GM18867 (cell line): ENCODE data around the gene FNDC3B.

Experiments used
- ATAC-seq: cut with Tn5 transposase; IDR thresholded peaks from one replicate; pipeline ENCODE4 v1.9.1; 2021; ENCODE audit warnings: mild to moderate bottlenecking, moderate library complexity; ENCODE audit not compliant: unreplicated experiment

FNDC3B gene

DNA sequence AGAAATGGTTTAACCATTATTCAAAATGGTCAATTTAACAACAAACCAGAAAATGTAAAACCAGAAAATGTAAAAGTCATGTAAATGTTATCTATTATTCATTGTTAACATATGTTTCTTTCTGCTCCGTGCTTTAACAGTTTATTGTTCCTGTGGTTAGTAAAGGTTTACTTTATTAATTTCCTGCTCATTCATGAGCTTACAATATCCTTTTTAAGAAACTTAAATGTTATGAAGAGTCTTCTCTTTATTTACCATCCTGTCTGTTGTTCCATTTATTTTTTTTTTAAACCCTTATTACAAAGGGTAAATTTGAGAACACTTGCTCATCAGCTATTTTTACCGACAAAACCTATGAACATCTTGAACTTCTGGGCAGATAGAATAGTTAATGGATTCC is 260.8 kb downstream of the FNDC3B start:
- no peak for ATAC-seq

DNA sequence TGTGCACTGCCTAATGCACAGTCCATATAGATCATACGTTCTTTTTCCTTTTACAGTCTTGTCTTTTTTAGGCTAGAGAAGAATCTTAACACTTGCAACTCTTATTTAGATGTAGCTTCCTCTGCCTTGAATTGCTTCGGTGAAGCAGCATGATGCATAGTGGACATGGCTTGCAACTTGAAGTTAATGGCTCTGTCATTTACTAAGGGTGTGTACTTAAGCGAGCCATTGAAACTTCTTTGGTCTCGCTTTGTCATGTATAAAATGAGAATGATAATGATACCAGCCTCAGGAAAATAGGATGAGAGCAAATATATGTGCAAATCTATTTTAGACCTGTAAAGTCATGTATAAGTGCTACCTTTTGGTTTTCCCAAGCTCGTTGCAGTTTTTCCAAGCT is 261.5 kb downstream of the FNDC3B start:
- ATAC-seq = no peak

DNA sequence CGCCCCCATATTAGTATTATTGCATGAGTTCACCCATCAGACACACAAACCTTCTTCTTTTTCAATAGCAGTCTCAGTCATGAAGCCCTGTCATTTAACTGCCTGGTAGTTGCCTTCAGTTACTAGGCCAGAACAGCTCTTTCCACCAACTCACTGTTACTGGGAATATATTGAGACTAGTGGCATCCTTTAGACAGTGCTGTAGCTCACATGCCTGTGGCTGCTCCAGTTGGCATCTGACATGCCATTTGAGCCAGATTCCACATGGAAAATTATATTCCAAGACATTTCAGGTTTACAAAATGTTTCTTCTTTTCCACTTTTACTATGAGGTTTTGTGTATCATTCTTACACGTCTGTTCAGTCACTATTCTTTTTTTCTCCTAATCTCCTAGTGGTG is 262.8 kb downstream of the FNDC3B start:
- ATAC-seq = no peak

DNA sequence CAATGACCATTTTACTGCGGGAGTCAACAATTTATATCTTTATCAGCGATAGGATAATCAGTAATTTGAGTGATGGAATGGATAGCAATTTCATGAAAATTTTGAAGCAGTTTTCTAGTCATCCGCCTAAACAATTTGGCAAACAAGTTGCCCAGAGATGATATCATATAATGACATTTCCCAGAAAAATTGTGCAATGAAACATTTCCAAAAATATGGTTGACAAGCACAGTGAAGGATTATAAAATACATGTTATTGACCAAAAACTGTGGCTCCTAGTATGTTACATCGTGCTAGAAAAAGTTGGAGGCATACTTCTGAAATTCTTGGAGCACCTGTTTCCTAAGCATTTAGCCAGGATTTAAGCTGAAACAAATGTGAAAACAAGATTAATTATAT is 263.8 kb downstream of the FNDC3B start:
- no peak for ATAC-seq

DNA sequence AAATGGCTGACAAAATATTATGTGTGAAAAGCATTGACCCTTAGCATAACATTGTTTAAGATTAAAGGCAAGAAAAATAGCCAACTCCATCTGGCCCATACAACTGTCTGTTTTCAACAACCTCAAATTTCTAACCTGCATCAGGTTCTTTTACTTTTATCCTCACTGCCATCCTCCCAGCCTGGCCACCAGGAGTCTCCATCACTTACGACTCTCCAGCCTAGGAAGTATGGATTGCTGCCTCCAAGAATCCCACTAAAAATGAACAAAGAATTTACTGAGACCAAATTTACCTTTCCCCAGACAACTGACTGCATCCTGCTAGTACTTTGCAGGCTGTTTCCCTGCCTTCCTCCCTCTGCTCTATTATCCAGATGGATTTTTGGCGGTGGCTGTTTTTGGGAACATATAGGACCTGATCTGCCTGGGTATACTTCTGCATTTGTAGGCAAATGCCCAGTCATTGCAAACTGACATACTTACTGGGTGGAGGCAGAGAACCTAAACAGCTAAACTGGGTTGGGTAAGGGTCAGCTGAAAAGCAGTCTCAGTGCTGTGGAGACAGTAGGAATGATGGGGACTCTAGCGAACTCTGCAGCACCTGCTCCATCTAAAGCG is 264.7 kb downstream of the FNDC3B start:
- no peak for ATAC-seq

DNA sequence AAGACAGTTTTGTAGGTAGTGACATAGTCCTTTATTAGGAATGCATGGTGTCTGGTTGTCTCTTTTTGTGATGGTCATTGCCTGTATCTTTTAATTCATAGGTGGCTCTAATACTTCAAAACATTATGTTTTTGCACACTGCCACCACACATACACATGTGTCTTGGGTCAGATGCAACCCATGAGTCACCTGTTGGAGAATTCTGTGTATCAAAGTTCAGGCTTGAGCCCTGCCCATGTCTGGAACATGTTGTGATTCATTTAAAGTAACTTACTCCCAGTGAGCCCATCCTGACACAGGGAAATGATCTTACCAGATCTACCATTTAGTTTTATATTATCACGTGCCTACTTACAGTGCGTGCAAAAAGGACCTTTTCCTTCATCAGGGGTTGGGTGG is 266.2 kb downstream of the FNDC3B start:
- ATAC-seq = no peak

DNA sequence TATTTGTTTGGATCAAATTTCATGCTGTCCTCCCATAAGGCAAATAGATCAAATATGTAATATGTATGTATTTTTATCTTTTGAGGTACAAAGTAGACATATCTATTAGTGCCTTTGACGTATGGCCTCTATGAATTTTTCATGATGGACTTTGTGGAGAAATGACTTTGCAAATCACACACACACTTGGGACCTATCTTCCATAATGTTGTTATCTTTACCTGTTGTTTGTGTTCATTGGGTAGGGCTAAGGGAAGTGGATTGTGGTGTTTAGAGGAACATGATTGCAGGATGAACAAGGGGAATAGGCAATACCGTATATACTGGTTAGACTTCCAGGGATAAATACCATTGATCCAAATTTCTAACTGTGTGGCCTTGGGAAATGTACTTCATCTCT is 266.6 kb downstream of the FNDC3B start:
- no peak for ATAC-seq

DNA sequence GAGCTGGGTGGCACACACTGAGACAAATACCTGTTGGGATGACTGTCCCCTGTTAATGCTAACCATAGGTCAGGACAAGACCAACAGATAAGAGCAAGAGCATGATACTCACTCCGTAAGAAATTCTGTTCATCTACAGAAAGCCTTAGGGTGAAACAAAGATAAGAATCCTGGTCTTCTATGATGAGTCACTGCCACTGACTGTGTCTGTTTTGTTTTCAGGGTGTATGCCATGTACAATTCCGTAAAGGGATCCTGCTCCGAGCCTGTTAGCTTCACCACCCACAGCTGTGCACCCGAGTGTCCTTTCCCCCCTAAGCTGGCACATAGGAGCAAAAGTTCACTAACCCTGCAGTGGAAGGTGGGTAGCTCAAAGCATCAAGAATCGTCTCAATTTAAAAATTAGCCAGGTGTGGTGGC is 267.8 kb downstream of the FNDC3B start:
- no peak for ATAC-seq

DNA sequence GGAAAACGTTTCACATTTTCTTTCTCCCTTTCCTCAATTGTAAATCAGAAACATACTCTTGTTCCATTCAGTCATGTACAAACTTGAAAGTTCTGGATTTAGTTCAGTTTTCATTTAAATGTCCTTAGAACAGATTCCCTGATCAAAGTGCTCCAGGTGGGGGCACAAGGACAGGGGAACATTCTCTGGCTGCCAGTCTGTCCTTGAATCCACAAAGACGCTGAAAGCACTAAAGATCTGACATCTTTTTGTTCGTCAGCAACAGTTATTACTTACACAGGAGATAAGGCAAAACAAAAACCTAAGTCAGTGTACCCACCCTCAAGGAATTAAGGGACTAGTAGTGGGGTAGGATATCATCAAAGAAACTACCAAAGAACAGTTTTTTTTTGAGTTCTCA is 269.7 kb downstream of the FNDC3B start:
- ATAC-seq = no peak

DNA sequence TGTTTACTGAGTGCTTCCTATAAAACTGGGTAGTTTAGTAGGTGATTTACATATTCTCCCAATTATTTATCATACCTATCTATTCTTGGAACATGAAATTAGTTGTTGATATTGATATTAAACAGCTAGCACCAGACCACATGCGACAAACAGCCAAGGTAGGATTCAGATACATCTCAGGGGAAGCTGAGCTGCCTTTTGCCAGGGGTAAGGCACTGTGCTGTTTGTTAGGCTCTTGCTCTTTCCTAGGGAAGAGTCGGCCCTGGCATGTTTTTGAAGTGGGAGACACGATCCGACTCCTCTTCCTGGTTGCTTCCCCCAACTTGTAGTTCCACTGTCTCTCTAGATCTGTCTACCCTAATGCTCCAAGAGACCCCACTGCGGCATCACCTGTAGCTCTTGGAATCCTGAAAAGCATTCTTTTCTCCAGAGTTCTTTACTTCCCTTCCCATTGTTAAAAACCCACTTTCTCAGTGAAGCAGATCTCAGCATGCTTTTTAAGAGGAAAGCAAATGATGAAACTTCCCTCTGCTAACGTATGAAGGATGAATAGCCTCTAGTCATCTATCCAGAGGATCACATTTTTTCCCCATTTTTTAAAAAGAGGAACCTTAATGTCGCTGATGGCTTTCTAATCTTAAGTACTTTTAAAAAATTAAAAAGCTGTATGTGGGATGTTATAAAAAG is 270.5 kb downstream of the FNDC3B start:
- ATAC-seq = no peak

DNA sequence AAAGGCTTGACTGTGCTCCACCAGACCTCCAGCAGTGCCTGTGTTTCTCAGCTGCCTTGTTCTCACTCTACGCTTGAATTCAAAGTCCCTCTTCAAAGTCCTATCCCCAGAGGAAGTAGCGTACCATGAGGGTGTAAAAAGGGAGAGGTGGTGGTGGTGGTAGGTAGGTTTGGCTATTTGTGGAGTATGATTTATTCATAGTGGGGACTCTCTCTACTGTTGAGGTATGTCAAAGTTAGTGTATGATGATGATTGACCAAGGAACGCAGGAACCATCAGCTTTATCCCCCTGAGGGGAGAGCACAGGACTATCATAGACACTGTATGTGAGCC is 271.0 kb downstream of the FNDC3B start:
- no peak for ATAC-seq

DNA sequence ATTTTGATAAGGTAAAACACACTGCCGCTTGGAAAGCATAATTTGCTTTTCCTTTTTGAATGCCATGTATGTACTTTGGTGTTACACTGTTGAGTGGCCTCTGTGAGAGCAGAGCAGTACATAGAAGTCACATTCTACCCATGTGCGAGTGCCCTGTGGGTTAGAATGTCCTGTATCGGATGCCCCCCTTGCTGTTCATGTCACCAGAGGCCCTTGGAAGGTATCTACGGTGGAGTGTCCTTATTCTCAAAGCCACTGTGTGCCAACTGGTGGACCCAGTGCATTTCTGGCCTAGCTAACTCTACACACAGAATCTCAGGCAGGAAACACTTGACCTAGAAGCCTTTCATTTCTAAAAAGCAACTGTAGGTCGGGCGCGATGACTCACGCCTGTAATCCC is 271.8 kb downstream of the FNDC3B start:
- no peak for ATAC-seq

DNA sequence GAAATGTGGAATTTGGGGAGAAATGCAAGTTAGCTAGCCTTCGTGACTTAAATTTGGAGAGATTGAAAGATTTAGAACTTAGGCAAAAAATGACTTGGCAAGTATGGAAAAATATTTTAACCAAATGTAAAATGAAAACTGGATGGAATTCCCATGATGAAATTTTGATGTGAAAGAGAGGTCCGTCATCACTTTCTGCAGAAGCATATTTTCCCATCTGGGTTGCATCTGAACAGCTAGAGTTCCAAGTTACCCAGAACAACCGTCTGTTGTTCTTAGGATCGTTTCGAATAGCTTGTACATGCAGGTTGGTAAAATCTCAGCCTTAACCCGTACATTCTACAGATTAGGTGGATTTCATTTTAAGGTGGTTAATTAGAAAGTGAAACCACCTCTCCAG is 272.6 kb downstream of the FNDC3B start:
- ATAC-seq = no peak

DNA sequence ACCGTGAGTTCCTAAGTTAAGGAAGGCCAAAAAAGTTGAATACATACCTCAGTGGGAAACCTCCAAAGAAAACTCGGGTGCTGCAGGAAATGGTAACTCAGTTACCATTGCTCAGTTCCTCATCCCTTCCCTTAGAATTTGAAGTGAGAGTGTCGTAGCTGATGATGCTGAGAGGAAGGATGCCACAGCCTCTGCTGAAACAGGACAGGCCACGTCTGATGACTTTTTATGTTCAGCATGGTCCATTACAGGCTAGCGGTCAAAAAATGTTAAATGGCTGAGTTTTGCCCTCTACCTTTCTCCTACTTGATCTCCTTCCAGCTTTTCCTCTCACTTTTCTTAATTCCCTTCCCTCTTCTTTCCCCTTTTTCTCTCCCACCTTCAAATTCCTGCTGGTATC is 273.3 kb downstream of the FNDC3B start:
- ATAC-seq = no peak

DNA sequence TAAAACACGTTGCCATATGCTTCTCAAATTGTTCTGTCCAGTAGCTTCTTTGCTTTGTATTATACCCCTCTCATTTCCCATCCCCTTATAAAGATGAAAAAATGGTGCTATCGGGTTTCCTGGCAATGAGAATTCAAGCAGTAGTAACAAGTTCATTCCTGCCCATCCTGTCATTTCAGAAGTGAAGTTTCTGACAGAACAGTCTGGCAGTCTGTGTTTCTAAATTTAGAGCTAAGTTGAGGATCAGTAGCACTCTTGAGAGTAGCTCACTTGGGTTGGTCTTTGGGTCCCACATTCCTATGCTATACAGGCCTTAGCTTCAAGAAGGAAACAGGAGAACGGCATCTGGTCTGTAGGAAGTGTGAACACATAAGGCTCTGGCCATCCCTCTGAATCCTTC is 274.3 kb downstream of the FNDC3B start:
- no peak for ATAC-seq

DNA sequence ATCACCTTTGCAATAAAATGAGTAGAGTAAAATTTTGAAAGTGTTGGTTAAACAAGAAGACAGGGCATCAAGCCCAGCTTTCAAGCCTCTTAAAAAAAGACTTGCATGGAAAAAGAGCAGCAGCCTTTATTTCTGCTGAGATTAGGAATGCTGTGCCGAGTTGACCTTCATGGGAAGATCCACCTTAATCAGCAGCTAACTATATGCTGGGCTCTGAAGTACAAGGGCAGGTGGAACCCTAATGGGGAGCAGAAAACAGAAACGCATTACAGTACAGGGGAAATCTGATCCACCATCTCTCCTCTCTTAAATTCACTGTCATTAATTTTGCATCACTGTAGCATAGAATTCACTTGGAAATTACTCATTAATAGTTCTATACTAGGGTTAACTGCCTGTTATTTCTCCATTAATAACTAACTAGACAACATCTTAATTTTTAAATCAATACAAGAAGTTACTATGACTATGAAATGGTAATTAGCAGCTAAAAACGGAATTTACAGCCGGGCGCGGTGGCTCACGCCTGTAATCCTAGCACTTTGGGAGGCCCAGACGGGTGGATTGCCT is 275.3 kb downstream of the FNDC3B start:
- ATAC-seq = no peak

DNA sequence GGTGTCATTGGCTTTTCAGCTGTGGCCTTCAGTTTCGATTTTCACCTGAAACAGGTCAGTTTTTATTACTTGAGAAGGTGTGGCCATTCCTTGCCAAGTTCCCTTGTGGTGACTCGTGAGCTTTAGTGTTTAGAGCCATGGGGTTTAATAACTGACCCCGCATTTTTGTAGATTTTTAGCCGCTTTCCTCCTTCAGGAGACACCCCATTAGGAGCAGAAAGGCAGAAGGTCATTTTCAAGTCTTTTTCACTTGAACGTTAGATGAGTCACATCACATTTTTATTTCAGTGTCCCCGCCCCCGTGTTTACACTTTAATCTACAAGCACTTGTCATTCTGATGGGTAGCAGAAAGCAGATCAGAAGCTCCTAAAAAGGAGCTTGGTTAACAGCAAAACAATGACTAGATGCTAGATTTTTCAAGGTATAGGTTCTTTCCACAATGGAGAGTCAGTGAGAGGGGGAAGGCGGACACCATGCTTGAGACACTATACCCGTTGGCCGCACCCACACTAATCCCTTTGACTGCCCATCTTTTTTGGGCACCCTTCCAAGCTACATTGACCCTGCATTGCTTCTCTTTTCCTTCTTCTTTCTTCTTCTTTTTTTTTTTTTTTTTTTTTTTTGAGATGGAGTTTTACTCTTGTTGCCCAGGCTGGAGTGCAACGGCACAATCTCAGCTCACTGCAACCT is 276.2 kb downstream of the FNDC3B start:
- no peak for ATAC-seq

DNA sequence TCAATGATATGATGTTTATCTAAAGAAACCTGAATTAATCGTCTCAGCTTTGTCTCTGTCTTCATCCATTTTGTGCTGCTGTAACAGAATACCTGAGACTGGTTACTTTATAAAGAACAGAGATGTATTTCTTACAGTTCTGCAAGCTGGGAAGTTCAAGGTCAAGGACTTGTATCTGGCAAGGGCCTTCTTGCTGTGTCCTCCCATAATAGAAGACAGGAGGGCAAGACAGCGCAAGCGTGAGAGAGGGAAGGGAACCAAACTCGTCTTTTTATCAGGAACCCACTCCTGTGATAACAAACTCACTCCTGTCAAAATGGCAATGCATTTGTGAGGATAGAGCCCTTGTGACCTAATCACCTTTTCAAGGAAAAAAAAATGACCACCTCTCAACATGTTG is 277.4 kb downstream of the FNDC3B start:
- no peak for ATAC-seq

DNA sequence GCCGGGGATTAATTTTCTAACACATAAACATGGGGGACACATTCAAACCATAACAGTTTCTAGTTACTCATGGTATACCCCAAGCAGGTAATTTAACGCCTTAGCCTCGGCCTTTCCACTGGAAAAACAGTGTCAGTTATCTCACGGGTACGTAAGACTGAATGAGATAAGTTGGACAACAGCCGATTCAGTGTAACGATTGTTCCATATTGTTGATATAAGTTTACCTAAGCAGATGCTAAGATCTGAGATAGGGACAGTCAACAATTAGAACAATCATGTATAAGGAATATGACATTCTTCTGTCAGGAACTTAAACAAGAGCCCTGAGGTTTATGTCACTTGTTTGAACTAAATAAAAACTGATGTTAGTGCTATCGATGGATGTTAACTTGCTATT is 278.1 kb downstream of the FNDC3B start:
- no peak for ATAC-seq

DNA sequence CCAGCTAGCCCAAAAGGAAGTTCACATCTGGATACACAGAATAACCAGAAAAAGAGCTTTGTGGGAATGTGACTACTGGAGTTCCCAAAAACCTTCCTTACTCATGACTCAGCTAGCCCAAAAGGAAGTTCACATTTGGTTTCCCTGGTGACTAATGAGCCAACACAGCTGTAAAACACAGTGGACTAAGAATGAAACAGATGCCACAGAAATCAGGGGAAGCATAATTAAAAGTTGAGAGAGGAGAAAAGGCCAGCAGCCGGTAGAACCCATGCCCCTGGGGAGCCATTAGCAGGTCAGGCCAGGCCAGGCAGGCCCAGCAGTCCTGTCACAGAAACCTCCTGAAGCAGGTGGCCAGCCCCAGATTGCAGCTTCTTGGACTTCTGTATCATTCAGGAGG is 278.6 kb downstream of the FNDC3B start:
- no peak for ATAC-seq

DNA sequence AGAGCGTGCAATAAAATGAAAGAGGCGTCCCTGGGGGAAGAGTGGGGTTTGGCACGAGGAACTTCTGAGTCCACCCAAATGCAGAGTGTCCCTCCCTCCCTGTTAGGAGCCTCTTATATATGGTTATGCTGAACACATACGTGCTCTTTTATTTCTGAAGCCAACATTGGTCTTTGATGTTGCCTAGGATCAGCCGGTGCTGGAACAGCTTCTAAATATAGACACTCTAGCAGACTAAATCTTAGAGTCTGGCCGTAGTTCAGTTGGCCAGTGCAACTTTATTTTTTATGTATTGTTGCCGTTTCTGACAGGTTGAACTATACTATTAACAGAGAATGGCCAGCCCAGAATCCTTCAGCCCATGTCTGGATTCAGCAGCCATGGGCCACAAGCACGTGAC is 280.2 kb downstream of the FNDC3B start:
- no peak for ATAC-seq

DNA sequence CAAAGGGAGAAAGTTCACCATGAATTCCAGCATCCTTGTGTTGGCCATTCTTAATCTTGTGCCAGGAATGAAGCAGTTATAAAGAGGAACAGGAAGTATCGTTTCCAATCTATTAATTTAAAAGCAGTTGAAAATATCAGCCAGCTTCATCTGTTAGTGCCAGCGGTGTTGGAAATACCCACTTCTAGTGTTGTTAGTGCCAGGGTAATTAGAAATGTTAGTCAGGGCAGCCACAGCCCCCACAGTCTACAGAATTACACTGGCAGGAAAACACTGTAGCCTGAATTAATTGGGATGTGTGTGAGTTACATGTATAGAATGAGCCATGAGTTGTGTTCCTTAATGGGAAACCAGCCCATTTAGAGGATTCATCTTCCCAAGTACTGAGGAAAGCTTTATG is 281.1 kb downstream of the FNDC3B start:
- no peak for ATAC-seq
